T-helper 2 cell treated with Interferon-gamma antibody and Interleukin-4, amounts not matched to agents 5 μg/mL and 100 μg/mL, for 36 hours (primary cell): Measurements from ENCODE around the gene CTBP2.

ENCODE experiments used
- DNase-seq: peaks from one replicate; pipeline ENCODE4 v3.0.0; 2021; ENCODE audit warnings: low spot score
- H3K27ac Mint-ChIP-seq: one replicate; pipeline ENCODE4 v1.8.0; 2021; ENCODE audit warnings: mild to moderate bottlenecking, mixed read lengths
- H3K27me3 Mint-ChIP-seq: one replicate; pipeline ENCODE4 v1.8.0; 2021; ENCODE audit warnings: low read depth, mixed read lengths
- H3K36me3 Mint-ChIP-seq: one replicate; pipeline ENCODE4 v1.8.0; 2021; ENCODE audit warnings: low read depth, mixed read lengths
- H3K4me1 Mint-ChIP-seq: one replicate; pipeline ENCODE4 v1.8.0; 2021; ENCODE audit warnings: low read depth, mixed read lengths
- H3K4me3 Mint-ChIP-seq: one replicate; pipeline ENCODE4 v1.8.0; 2022; ENCODE audit warnings: mild to moderate bottlenecking, moderate library complexity, mixed read lengths
- H3K9me3 Mint-ChIP-seq: one replicate; pipeline ENCODE4 v1.8.0; 2021; ENCODE audit warnings: mixed read lengths

The CTBP2 gene

DNA sequence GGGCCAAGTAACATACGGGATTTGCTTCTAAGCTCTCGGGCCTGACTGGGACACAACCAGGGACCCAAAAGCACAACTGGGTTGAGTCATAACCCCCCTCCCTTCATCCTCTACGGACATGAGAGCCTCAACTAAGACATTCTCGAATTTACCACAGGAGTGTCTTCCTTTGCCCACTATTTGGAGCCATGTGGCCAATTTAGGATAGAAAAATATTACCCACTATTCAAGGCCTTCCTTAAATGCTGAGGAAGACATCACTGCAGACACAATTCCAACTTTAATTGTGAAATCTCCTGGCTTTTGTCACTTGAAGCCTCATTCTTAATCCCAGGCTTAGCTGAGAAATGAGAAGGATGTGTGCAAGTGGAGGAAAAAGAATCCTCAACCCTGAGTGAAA is 11.8 kb downstream of the CTBP2 start:
- peaks cover 28% of the 10 kb centered on the region for H3K27me3 Mint-ChIP-seq
- no peaks in the 10 kb centered on the region for H3K36me3 Mint-ChIP-seq
- no peak overlapping the region for H3K4me3 Mint-ChIP-seq
- H3K4me1 Mint-ChIP-seq, result no peaks in the 10 kb centered on the region
- no peak for DNase-seq
- no peak overlapping the region for H3K27ac Mint-ChIP-seq
- no peaks in the 10 kb centered on the region for H3K9me3 Mint-ChIP-seq

DNA sequence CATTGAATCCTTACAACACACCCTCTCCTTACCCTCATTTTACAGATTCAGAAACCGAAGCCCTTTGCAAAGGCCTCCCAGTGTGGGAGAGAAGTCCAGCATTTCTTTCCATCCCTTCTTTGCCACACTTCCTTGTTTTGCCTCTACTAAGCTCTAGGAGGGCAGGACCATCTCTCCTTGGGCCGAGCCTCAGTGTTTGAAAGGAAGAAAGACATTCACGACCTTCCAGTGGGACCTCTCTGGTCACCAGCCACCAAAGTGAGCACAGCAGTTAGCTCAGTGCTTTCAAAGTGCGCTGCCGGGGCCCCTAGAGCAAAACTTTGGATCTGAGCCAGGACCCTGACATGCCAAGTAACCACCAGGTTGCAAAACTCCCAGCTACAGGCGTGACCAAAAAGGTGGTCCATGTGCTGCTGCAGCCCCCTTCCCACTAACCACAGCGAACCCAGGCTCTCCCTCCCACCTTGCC is 12.4 kb downstream of the CTBP2 start:
- no peaks in the 10 kb centered on the region for H3K9me3 Mint-ChIP-seq
- H3K27ac Mint-ChIP-seq, result no peak overlapping the region
- H3K4me3 Mint-ChIP-seq, result no peak overlapping the region
- H3K4me1 Mint-ChIP-seq, result no peaks in the 10 kb centered on the region
- DNase-seq, result no peak
- peaks cover 25% of the 10 kb centered on the region for H3K27me3 Mint-ChIP-seq
- no peaks in the 10 kb centered on the region for H3K36me3 Mint-ChIP-seq

DNA sequence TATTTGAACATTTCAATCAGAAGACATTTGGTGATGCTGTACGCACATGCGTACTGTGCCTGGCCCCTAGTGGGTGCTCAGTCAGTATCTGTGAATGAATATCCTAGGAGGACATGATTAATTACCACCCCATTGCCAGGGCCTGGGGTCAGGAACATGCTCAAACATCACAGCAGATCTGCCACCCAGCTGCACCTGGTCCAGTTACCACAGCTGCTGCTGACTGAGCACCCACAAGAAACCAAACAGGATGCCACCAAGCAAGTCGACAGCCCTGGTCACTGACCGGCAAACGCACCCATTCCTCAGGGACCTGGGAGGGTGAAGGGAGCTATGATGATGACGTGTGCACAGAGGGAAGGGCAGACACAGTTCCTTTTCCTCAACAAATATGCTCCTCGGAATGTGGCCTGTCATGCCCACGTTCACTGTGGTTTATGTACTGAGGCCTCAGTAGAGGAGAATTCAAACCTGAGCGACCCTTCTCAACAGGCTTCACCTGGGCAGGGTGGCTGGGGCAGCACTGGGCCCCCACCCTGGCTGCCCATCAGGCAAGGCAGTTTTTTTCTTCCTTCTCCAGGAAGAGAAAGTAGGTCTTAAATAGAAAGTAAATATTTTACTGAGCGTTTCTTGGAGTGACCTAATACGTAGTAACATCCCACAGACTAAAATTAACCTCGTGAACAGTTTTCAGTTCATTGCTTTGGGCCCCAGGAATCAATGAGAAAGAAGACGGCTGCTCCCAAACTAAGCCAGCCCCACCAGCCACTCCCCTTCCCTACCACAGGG is 13.4 kb downstream of the CTBP2 start:
- Mint-ChIP-seq H3K4me1 (no peaks in the 10 kb centered on the region), H3K27me3 (peaks cover 22% of the 10 kb centered on the region), H3K4me3 (no peak overlapping the region), H3K9me3 (no peaks in the 10 kb centered on the region), H3K27ac (no peak overlapping the region), H3K36me3 (no peaks in the 10 kb centered on the region)
- DNase-seq, result no peak

DNA sequence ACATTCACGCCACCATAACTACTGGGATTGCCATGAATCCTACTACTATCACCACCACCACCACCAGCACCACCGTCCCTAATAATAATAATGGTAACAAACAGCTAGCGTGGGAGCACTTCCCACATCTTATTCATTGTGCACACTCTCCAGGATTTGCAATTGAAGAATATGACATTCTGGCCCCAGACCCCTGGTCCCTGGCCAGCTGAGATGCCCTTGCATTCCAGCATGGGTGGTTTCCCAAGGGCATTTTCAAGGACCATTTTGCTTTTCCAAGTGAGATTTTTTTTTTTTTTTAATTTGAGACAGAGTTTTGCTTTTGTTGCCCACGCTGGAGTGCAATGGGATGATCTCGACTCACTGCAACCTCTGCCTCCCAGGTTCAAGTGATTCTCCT is 14.7 kb downstream of the CTBP2 start:
- Mint-ChIP-seq H3K27ac (no peak overlapping the region), H3K4me1 (no peaks in the 10 kb centered on the region), H3K9me3 (no peaks in the 10 kb centered on the region), H3K4me3 (no peak overlapping the region), H3K36me3 (no peaks in the 10 kb centered on the region), H3K27me3 (peaks cover 19% of the 10 kb centered on the region)
- DNase-seq, result no peak

DNA sequence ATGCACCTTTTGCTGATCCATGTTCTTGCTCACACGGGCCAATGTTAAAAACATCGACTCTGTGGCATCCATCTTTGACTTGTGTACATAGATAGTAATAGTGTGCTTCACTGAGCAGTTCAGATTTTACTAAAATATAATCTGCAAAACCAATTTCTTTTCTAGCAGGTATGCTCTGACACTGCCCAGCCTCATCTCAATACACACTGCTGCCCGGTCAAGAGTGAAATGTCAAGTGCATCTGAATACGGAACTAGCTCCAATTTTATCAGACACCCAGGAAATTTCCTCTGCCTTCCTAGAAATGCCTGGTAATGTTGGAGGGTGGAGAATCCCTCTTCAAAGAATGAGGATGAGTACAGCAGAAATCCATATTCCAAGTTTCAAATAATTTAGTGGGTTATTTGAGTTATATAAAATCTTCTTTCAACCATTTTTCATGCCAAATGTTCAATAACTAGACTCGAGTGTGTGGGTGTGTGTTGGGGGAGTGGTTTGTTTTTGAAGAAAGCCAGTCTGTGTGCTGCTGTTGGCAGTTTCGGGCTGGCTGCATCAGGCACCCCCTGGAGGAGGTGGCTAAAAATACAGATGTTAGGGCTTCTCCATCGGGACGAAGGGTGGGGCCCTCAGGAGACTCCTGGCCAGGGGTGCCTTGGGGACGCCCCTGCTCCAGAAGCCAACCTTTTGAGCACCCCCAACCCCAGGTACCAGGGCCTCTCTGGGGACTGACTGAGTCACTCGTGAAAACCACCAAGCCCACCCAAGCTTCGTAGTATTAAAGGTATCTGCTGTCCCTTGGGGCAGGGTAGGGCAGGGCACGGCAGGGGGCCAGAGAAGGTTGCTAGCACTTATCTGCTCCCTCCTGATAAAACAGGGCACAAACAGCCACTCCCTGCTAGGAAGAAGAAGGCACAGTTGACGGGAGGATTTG is 15.4 kb downstream of the CTBP2 start:
- Mint-ChIP-seq H3K9me3 (no peaks in the 10 kb centered on the region), H3K4me1 (no peaks in the 10 kb centered on the region), H3K27me3 (peaks cover 17% of the 10 kb centered on the region), H3K36me3 (no peaks in the 10 kb centered on the region), H3K4me3 (no peak overlapping the region), H3K27ac (no peak overlapping the region)
- DNase-seq, result no peak

DNA sequence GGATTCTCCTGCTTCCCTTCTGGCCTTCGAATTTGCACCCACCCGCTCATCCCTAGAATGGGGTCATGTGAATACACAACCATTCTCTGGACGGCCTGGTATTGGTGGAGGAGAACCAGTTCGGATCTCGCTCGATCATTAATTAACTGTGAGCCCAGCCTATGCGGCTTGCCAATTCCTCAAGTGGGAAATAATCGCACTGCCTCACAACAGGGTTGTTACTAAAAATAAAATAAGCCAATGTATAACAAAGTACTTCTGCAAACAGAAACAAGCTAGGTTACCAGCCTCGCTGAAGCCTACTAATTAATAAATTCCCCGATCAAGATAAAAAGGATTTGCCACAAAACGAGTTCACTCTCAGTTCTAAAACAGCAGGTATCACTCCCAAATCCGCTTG is 16.2 kb downstream of the CTBP2 start:
- no peaks in the 10 kb centered on the region for H3K36me3 Mint-ChIP-seq
- H3K27ac Mint-ChIP-seq, result no peak overlapping the region
- no peaks in the 10 kb centered on the region for H3K4me1 Mint-ChIP-seq
- no peak overlapping the region for H3K4me3 Mint-ChIP-seq
- no peak for DNase-seq
- H3K27me3 Mint-ChIP-seq, result peaks cover 17% of the 10 kb centered on the region
- no peaks in the 10 kb centered on the region for H3K9me3 Mint-ChIP-seq

DNA sequence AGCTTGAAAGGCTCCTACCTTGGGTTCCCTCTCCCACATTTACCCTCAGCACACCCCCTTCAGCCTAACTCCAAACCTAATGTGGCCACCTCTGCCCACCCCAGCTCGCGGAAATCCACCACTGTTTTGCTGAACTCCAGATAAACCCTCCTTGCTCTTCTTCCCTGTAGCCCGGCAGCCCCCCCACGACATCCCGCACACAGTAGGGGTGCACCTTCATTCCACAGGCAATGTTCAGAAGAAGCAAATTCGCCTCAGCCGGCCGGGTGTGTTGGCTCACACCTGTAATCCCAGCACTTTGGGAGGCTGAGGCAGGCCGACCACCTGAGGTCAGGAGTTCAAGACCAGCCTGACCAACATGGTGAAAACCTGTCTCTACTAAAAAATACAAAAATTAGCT is 17.4 kb downstream of the CTBP2 start:
- H3K27me3 Mint-ChIP-seq, result peaks cover 12% of the 10 kb centered on the region
- no peaks in the 10 kb centered on the region for H3K36me3 Mint-ChIP-seq
- H3K9me3 Mint-ChIP-seq, result no peaks in the 10 kb centered on the region
- no peaks in the 10 kb centered on the region for H3K4me1 Mint-ChIP-seq
- H3K4me3 Mint-ChIP-seq, result no peak overlapping the region
- H3K27ac Mint-ChIP-seq, result no peak overlapping the region
- DNase-seq, result no peak

DNA sequence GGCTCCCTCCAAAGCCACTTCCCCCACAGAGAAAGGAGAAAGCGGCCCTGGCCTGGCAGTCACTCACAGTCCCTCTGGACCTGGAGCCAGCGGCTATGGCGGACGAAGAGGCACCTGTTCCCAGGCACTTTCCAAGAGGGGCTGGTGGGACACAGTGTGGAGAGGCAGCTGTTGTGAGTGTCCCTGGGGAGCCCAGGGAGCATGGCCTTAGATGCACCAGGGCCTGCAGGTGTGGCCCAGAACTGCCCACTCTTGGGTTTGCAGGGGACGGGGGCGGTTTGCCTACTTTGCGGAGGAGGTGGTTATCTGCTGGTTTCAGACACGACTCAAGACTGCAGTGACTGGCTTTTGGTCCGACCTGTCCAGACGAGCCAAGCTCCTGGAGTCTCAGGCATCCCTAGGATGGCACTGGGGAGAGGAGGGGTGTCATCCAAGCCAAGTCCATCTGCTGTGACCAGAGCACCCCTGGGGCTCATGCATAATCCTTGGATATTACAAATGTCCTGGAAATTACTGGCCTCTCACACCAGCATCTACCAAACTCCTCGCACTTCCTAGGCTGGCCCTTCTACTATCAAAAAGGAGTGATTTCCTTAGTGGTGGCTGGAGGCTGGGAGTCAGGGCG is 18.4 kb downstream of the CTBP2 start:
- Mint-ChIP-seq H3K27me3 (peaks cover 5% of the 10 kb centered on the region), H3K36me3 (no peaks in the 10 kb centered on the region), H3K4me1 (no peaks in the 10 kb centered on the region), H3K27ac (no peak overlapping the region), H3K9me3 (no peaks in the 10 kb centered on the region), H3K4me3 (no peak overlapping the region)
- no peak for DNase-seq

DNA sequence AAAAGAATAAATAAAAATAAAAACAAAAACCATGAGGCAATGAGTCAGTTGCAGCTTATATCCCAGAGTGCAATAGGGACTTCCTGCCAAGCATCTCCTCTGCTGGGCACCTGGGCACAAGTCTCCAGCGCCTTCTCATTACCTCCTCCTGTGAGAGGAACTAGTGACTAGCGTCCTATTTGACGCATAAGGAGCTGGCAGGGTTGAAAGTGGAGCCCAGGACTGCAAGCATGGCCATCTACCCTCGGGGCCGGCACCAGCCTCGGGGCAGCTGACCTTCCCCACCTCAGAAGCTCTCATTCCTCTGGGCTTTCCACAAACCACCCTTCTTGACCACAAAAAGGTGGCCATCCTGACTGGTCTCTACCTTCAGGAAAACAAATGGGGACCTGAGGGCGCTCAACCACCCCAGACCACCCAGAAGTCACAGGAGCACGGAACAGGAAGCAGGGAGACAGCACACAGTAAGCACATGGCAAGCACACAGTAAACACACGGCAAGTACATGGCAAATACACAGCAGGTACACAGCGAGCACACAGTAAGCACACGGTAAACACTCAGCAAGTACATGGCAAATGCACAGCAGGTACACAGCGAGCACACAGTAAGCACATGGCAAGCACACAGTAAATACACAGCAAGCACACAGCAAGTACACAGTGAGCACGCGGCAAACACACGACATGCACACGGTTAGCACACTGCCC is 19.1 kb downstream of the CTBP2 start:
- no peak overlapping the region for H3K4me3 Mint-ChIP-seq
- H3K36me3 Mint-ChIP-seq, result no peaks in the 10 kb centered on the region
- no peak for DNase-seq
- H3K27ac Mint-ChIP-seq, result no peak overlapping the region
- H3K4me1 Mint-ChIP-seq, result no peaks in the 10 kb centered on the region
- peaks cover 5% of the 10 kb centered on the region for H3K27me3 Mint-ChIP-seq
- H3K9me3 Mint-ChIP-seq, result no peaks in the 10 kb centered on the region

DNA sequence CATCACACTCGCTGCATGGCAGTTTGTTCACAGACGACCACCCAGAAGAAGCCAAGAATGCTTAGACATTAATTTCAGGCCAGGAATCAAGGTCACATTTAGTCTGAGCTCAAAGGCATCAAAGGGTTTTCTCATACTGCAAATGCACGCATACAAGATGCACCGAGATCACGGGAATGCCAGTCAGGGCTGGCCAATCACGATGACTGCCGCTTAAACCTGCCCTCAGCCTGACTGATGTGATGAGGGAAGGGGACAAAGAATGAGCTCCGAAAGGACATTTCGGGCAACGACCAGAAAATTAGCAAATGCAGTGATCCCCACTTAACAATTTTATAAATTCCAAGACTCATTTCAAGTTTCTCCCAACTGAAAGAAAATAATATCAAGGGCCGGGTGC is 20.2 kb downstream of the CTBP2 start:
- Mint-ChIP-seq H3K36me3 (no peaks in the 10 kb centered on the region), H3K9me3 (no peaks in the 10 kb centered on the region), H3K27ac (no peak overlapping the region), H3K4me1 (no peaks in the 10 kb centered on the region), H3K4me3 (no peak overlapping the region), H3K27me3 (no peaks in the 10 kb centered on the region)
- DNase-seq, result no peak

DNA sequence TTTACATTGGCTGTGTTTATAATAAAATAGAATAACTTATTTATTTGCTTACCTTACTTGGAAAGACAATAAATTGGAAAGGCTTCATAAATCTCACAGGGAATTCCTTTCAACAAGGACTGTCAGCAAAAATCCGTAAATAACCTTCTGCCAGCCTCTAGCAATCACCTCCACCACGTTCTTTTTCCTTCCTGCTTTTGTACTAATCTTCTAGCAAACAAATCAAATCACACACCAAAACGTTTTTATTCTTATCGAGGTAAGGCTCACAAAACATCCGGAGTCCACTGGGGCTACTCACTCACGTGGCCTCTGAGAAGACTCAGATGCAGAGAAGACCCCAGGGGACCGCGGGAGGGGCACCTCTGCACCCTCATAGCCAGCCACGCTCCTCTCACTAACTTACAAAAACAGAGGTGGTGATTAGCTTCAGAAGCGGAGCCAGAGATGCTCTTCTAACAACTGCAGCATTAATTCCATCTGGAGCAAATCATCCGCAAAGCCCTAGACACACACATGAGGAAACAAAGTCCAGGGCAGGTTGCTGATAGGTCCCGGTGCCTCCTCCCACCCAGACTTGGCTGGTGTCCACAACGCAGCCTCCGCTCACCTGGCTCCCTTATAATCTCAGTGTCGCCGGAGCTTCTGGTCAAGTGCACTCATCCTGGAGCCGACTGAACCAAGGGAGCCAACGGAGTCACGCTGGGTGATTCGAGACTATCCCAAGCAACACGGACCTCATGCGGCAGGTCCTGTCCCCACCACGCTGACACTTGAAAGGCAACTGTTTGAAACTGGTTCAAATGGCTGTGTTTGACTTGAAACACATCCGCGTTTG is 22.5 kb downstream of the CTBP2 start:
- H3K4me3 Mint-ChIP-seq, result no peak overlapping the region
- no peaks in the 10 kb centered on the region for H3K27me3 Mint-ChIP-seq
- H3K36me3 Mint-ChIP-seq, result no peaks in the 10 kb centered on the region
- no peaks in the 10 kb centered on the region for H3K9me3 Mint-ChIP-seq
- H3K27ac Mint-ChIP-seq, result no peak overlapping the region
- no peaks in the 10 kb centered on the region for H3K4me1 Mint-ChIP-seq
- DNase-seq, result no peak

DNA sequence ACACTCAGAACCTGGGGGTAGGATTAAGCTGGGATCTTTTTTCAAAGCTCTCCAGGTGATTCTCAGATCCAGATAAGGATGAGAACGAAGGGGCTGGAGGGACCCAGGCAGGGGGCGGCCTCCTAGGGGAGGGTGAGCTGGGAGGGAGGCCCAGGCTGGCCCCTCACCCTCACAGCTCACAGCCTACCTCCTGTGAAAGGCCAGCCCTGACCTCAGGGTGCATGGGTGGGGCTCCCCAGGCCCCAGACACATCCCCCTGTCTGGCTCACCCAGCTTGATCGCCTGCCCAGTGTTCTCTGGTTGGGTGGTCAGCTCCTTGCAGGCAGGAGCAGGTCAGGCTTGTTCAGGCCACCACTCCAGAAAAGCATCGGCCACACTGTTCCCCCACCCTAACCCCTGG is 24.3 kb downstream of the CTBP2 start:
- Mint-ChIP-seq H3K4me3 (no peak overlapping the region), H3K4me1 (no peaks in the 10 kb centered on the region), H3K36me3 (no peaks in the 10 kb centered on the region), H3K27me3 (no peaks in the 10 kb centered on the region), H3K27ac (no peak overlapping the region), H3K9me3 (no peaks in the 10 kb centered on the region)
- DNase-seq, result no peak

DNA sequence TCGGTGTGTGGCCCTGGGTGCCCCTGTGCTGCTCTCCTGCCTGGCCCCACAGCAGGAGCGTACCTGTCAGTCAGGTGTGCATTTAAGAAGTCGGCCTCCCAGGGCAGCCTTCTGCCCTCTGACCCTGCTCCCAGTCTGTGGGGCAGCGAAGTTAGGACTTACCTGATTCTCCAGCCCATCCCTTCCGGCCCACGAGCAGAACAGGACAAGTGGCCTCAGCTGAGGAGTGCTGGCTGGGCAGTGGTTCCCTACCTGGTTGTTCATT is 24.7 kb downstream of the CTBP2 start:
- no peaks in the 10 kb centered on the region for H3K9me3 Mint-ChIP-seq
- no peaks in the 10 kb centered on the region for H3K36me3 Mint-ChIP-seq
- H3K4me1 Mint-ChIP-seq, result no peaks in the 10 kb centered on the region
- H3K27ac Mint-ChIP-seq, result no peak overlapping the region
- H3K4me3 Mint-ChIP-seq, result no peak overlapping the region
- no peaks in the 10 kb centered on the region for H3K27me3 Mint-ChIP-seq
- DNase-seq, result no peak
